ENCODE results near the gene ZNF638. TPM values are rescaled to one million over a fixed set of nuclear protein-coding genes. Genes with fewer than 3 reads are reported as not detected.
"Not testable (repeated sequence)": the region's sequence is repeated elsewhere in the genome, so short reads cannot be mapped to it uniquely, and the experiment has no call there.

The ZNF638 gene
- total RNA-seq, 4 donors from 2014 or later: 154 to 299 (median 202) TPM

- no peak for DNase-seq
- TF ChIP-seq CTCF (IDR thresholded peaks at IDR 0.05): no peak
- no peak for TF ChIP-seq POLR2A (IDR thresholded peaks at IDR 0.05)
- Histone ChIP-seq H3K36me3 (no peaks in the 10 kb centered on the region), H3K9me3 (no peaks in the 10 kb centered on the region), H3K27ac (no peak overlapping the region), H3K4me1 (no peaks in the 10 kb centered on the region), H3K27me3 (no peaks in the 10 kb centered on the region), H3K4me3 (replicated peaks in 1 of 3) (no peak overlapping the region)
- 81 to 87% methylated on average over 6 of the region's 6 CpGs for WGBS, 2 donors
- intact Hi-C loops (cut with DNase I): no loop called here
Measured at GRCh38 chr2:71323386-71323785, 8.2 kb upstream of the ZNF638 start.

- intact Hi-C loops (cut with DNase I): no loop called here
- TF ChIP-seq POLR2A (IDR thresholded peaks at IDR 0.05) (no peak), CTCF (IDR thresholded peaks at IDR 0.05) (no peak)
- Histone ChIP-seq H3K36me3 (no peaks in the 10 kb centered on the region), H3K4me3 (replicated peaks in 1 of 3) (no peak overlapping the region), H3K9me3 (no peaks in the 10 kb centered on the region), H3K27me3 (no peaks in the 10 kb centered on the region), H3K4me1 (no peaks in the 10 kb centered on the region), H3K27ac (no peak overlapping the region)
- DNase-seq: no peak
- WGBS, 2 donors: 92 to 93% methylated on average over 3 of the region's 3 CpGs
Measured at GRCh38 chr2:71326968-71327367, 4.6 kb upstream of the ZNF638 start.

- H3K4me1 ChIP-seq: no peaks in the 10 kb centered on the region
- H3K9me3 ChIP-seq: no peaks in the 10 kb centered on the region
- TF ChIP-seq CTCF (IDR thresholded peaks at IDR 0.05): no peak
- TF ChIP-seq POLR2A (IDR thresholded peaks at IDR 0.05): no peak
- no peak overlapping the region for H3K27ac ChIP-seq
- DNase-seq: no peak
- H3K36me3 ChIP-seq: no peaks in the 10 kb centered on the region
- intact Hi-C loops (cut with DNase I): no loop called here
- WGBS, 2 donors: 56 to 58% methylated on average over 4 of the region's 4 CpGs
- no peak overlapping the region for H3K4me3 ChIP-seq (replicated peaks in 1 of 3)
- no peaks in the 10 kb centered on the region for H3K27me3 ChIP-seq
Measured at GRCh38 chr2:71327916-71328315, 3.7 kb upstream of the ZNF638 start.

GRCh38 chr2:71330155-71330554, 1.4 kb upstream of the ZNF638 start:
- Histone ChIP-seq H3K4me1 (peaks cover 15 to 16% of the 10 kb centered on the region in 2 donors), H3K27me3 (no peaks in the 10 kb centered on the region), H3K27ac (no peak overlapping the region), H3K36me3 (no peaks in the 10 kb centered on the region), H3K4me3 (replicated peaks in 1 of 3) (no peak overlapping the region), H3K9me3 (no peaks in the 10 kb centered on the region)
- intact Hi-C loops (cut with DNase I): no loop called here
- no peak for DNase-seq
- TF ChIP-seq POLR2A (IDR thresholded peaks at IDR 0.05) (no peak), CTCF (IDR thresholded peaks at IDR 0.05) (no peak)

GRCh38 chr2:71330585-71331330, 824 bp upstream of the ZNF638 start:
- Histone ChIP-seq H3K27me3 (no peaks in the 10 kb centered on the region), H3K9me3 (no peaks in the 10 kb centered on the region), H3K36me3 (no peaks in the 10 kb centered on the region), H3K4me1 (peaks cover 15 to 16% of the 10 kb centered on the region in 2 donors), H3K27ac (no peak overlapping the region), H3K4me3 (replicated peaks in 1 of 3) (peak overlapping the region in 1 of 3 donors; percentile 97)
- intact Hi-C loops (cut with DNase I): no loop called here
- WGBS, 2 donors: 59 to 61% methylated on average over 14 of the region's 14 CpGs
- no peak for TF ChIP-seq POLR2A (IDR thresholded peaks at IDR 0.05)
- no peak for TF ChIP-seq CTCF (IDR thresholded peaks at IDR 0.05)
- no peak for DNase-seq

GRCh38 chr2:71331331-71331580, 326 bp upstream of the ZNF638 start:
- H3K9me3 ChIP-seq; DNase-seq; intact Hi-C loops (cut with DNase I); H3K36me3 ChIP-seq; H3K27me3 ChIP-seq: not testable (repeated sequence)
- 6 to 10% methylated on average over 9 of the region's 9 CpGs for whole genome bisulfite sequencing, 2 donors
- peaks cover 16 to 19% of the 10 kb centered on the region in 2 donors for H3K4me1 ChIP-seq
- H3K27ac ChIP-seq: peak overlapping the region in 1 of 3 donors; percentile 97
- peak overlapping the region in 1 of 3 donors; percentile 97 for H3K4me3 ChIP-seq (replicated peaks in 1 of 3)

All from thyroid gland (tissue), 4 donors.